ENCODE measurements around the gene NOL7.

The NOL7 gene

GRCh38 chr6:13586603-13587542 lies 28.3 kb upstream of the NOL7 start:
- TF ChIP-seq REST (IDR thresholded peaks at IDR 0.05; ENCODE audit: low read depth) (no peak), CREB1 (IDR thresholded peaks at IDR 0.05; ENCODE audit: low read depth) (no peak), CEBPB (IDR thresholded peaks at IDR 0.05) (no peak), TEAD4 (IDR thresholded peaks at IDR 0.05) (no peak)

DNA sequence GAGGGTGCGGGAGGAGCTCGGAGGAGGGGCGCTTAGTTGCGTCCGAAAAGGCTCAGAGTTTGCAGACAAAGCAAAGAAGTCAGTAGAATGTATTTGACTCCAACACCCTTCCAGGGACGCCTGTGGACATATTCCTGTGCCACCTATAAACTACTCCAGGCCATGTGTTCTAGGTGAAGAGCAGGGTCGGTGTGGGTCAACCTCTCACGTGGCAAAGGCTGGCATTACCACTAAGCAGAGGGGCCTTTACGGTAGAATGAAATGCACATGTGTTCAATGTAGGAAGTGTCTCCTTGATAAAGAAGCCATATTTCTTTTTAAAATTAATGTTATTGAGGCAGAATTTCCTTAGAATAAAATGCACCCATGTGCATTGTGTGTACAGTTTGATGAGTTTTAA lies 25.3 kb upstream of the NOL7 start:
- TF ChIP-seq TEAD4 (IDR thresholded peaks at IDR 0.05) (no peak), MAX (IDR thresholded peaks at IDR 0.05) (no peak), EP300 (IDR thresholded peaks at IDR 0.05; ENCODE audit: borderline replicate concordance) (no peak), EGR1 (IDR thresholded peaks at IDR 0.05) (no peak), RAD21 (IDR thresholded peaks at IDR 0.05; ENCODE audit: low read depth) (no peak), ZBTB7A (IDR thresholded peaks at IDR 0.05; ENCODE audit: low read depth) (no peak)

- no peak for TF ChIP-seq TAF1 (IDR thresholded peaks at IDR 0.05; ENCODE audit: low read depth)
- TF ChIP-seq FOXM1 (IDR thresholded peaks at IDR 0.05; ENCODE audit: borderline replicate concordance, low read depth): no peak
- TF ChIP-seq CREB1 (IDR thresholded peaks at IDR 0.05; ENCODE audit: low read depth): no peak
- TF ChIP-seq TCF12 (IDR thresholded peaks at IDR 0.05; ENCODE audit: low read depth): no peak
- TF ChIP-seq TEAD4 (IDR thresholded peaks at IDR 0.05): no peak
- no peak for TF ChIP-seq MAX (IDR thresholded peaks at IDR 0.05)
- TF ChIP-seq YY1 (IDR thresholded peaks at IDR 0.05; ENCODE audit: low read depth): no peak
- no peak for TF ChIP-seq NFIC (IDR thresholded peaks at IDR 0.05)
- TF ChIP-seq USF1 (IDR thresholded peaks at IDR 0.05): no peak
- TF ChIP-seq EP300 (IDR thresholded peaks at IDR 0.05; ENCODE audit: borderline replicate concordance): no peak
- no peak for TF ChIP-seq RAD21 (IDR thresholded peaks at IDR 0.05; ENCODE audit: low read depth)
- no peak for TF ChIP-seq EGR1 (IDR thresholded peaks at IDR 0.05)
- TF ChIP-seq CEBPB (IDR thresholded peaks at IDR 0.05): no peak
- TF ChIP-seq ZBTB7A (IDR thresholded peaks at IDR 0.05; ENCODE audit: low read depth): no peak
- no peak for TF ChIP-seq REST (IDR thresholded peaks at IDR 0.05; ENCODE audit: low read depth)
Measured at GRCh38 chr6:13590574-13591153, 24.5 kb upstream of the NOL7 start.

DNA sequence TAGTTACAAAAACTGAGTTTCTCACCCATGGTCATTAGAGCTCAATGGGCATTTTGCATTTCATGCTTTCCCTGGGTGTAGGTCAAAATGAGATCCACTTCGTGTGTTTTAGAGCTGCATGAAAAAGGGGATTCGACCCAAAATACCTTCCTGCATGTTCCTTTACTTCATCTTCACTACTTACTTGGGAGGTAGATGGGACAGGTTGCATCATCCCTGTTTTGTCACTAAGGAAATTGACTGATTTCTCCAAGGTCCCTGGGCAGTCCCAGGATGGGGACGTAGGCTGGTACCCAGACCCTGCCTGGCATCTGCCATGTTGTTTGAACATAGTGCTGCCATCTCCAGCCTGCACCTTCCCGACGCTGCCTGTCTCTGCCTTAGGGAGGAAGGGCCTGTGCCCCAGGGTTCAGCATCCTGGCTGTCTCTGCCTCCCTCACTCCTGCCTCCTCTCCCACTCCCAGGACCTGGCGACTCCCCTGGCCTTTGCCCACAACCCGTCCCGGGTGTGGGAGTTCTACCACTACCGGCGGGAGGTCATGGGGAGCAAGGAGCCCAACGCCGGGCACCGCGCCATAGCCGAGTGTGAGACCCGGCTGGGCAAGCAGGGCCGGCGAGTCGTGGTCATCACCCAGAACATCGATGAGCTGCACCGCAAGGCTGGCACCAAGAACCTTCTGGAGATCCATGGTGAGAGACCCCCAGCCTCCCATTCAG lies 23.8 kb upstream of the NOL7 start:
- no peak for TF ChIP-seq TAF1 (IDR thresholded peaks at IDR 0.05; ENCODE audit: low read depth)
- TF ChIP-seq YY1 (IDR thresholded peaks at IDR 0.05; ENCODE audit: low read depth): no peak
- no peak for TF ChIP-seq CEBPB (IDR thresholded peaks at IDR 0.05)
- no peak for TF ChIP-seq EGR1 (IDR thresholded peaks at IDR 0.05)
- no peak for TF ChIP-seq ZBTB7A (IDR thresholded peaks at IDR 0.05; ENCODE audit: low read depth)
- TF ChIP-seq CREB1 (IDR thresholded peaks at IDR 0.05; ENCODE audit: low read depth): no peak
- no peak for TF ChIP-seq USF1 (IDR thresholded peaks at IDR 0.05)

- TF ChIP-seq CREB1 (IDR thresholded peaks at IDR 0.05; ENCODE audit: low read depth) (no peak), EP300 (IDR thresholded peaks at IDR 0.05; ENCODE audit: borderline replicate concordance) (no peak), TAF1 (IDR thresholded peaks at IDR 0.05; ENCODE audit: low read depth) (no peak), YY1 (IDR thresholded peaks at IDR 0.05; ENCODE audit: low read depth) (no peak), USF1 (IDR thresholded peaks at IDR 0.05) (no peak), REST (IDR thresholded peaks at IDR 0.05; ENCODE audit: low read depth) (no peak), FOXM1 (IDR thresholded peaks at IDR 0.05; ENCODE audit: borderline replicate concordance, low read depth) (no peak), ZBTB7A (IDR thresholded peaks at IDR 0.05; ENCODE audit: low read depth) (no peak), TEAD4 (IDR thresholded peaks at IDR 0.05) (no peak), NFIC (IDR thresholded peaks at IDR 0.05) (no peak), CEBPB (IDR thresholded peaks at IDR 0.05) (no peak), EGR1 (IDR thresholded peaks at IDR 0.05) (no peak), TCF12 (IDR thresholded peaks at IDR 0.05; ENCODE audit: low read depth) (no peak), MAX (IDR thresholded peaks at IDR 0.05) (no peak), RAD21 (IDR thresholded peaks at IDR 0.05; ENCODE audit: low read depth) (no peak)
Measured at GRCh38 chr6:13593103-13593502, 22.0 kb upstream of the NOL7 start.
